Lower leg skin (tissue), 3 donors: ENCODE measurements around the gene MYOG.

Experiments used
- POLR2A ChIP-seq, 2 donors: fragments of 450-650 bp; IDR thresholded peaks; one replicate each; pipeline ENCODE4 v1.6.1; 2016 to 2017; ENCODE audit warnings: antibody characterized with exemption in 2 of 2, mild to moderate bottlenecking in 1 of 2, moderate library complexity in 1 of 2
- TF ChIP-seq, protein P1 (sequence below), 3 donors: fragments of 450-650 bp; IDR thresholded peaks; one replicate each; pipeline ENCODE4 v1.5.1; 2016; ENCODE audit warnings: antibody characterized with exemption in 3 of 3, mild to moderate bottlenecking in 3 of 3, moderate library complexity in 2 of 3

DNA sequence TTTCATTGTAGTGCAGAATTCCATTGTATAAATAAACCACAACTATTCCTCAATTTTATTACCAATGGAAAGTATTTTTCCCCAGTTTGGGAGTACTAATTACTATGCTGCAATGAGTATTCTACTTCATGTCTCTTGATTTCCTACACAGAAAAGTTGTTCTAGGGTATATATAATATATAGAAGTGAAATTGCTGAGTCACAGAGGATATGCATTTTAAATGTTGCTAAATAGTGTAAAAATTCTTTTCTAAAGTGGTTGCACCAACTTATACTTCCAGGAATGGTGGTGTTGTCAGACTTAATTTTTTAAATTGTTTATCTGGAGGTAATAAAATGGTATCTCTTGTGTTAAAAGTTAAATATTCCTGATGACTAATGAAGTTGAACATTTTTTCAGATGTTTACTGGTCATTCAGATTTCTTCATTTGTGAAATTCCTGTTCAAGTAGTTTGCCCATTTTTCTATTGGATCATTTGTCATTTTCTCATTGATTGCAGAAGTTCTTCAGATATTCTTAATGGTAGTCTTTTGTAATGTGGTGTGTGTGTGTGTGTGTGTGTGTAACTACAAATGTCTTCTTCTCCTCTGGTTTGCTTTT lies 19.1 kb upstream of the MYOG start:
- TF ChIP-seq, protein P1, sequence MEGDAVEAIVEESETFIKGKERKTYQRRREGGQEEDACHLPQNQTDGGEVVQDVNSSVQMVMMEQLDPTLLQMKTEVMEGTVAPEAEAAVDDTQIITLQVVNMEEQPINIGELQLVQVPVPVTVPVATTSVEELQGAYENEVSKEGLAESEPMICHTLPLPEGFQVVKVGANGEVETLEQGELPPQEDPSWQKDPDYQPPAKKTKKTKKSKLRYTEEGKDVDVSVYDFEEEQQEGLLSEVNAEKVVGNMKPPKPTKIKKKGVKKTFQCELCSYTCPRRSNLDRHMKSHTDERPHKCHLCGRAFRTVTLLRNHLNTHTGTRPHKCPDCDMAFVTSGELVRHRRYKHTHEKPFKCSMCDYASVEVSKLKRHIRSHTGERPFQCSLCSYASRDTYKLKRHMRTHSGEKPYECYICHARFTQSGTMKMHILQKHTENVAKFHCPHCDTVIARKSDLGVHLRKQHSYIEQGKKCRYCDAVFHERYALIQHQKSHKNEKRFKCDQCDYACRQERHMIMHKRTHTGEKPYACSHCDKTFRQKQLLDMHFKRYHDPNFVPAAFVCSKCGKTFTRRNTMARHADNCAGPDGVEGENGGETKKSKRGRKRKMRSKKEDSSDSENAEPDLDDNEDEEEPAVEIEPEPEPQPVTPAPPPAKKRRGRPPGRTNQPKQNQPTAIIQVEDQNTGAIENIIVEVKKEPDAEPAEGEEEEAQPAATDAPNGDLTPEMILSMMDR (IDR thresholded peaks at IDR 0.05) = no peak
- TF ChIP-seq POLR2A (IDR thresholded peaks at IDR 0.05) = no peak
